Neural progenitor cell (in vitro differentiated cells): Measurements from ENCODE around the gene RAD51D. TPM values are rescaled to one million over a fixed set of nuclear protein-coding genes. Genes with fewer than 3 reads are reported as not detected.
A peak's percentile ranks its signal among the peaks of the same experiment; 100 is the strongest.

ENCODE experiments used
- DNase-seq: peaks from one replicate; pipeline ENCODE4 v3.0.0-alpha.2; 2016; ENCODE audit warnings: low spot score
- H2AFZ ChIP-seq: fragments of 200-600 bp; sonication (generic); replicated peaks from 2 replicates; pipeline ENCODE4 v1.6.1; 2016; ENCODE audit warnings: antibody characterized with exemption
- H3F3A ChIP-seq: fragments of 200-600 bp; sonication (generic); 2 replicates; pipeline ENCODE4 v1.6.1; 2016; ENCODE audit warnings: antibody characterized with exemption, low read depth
- H3K27ac ChIP-seq: fragments of 200-600 bp; sonication (generic); 2 replicates; pipeline ENCODE4 v1.5.1; 2016; ENCODE audit warnings: mild to moderate bottlenecking
- H3K27me3 ChIP-seq: fragments of 200-600 bp; sonication (generic); 2 replicates; pipeline ENCODE4 v1.6.1; 2016; ENCODE audit warnings: mild to moderate bottlenecking, moderate library complexity
- H3K36me3 ChIP-seq: fragments of 200-600 bp; sonication (generic); 2 replicates; pipeline ENCODE4 v1.5.1; 2016
- H3K4me1 ChIP-seq: fragments of 200-600 bp; sonication (generic); 2 replicates; pipeline ENCODE4 v1.6.1; 2016; ENCODE audit warnings: mixed run types
- H3K4me2 ChIP-seq: fragments of 200-600 bp; sonication (generic); 2 replicates; pipeline ENCODE4 v1.6.1; 2016
- H3K4me3 ChIP-seq: fragments of 200-600 bp; sonication (generic); 2 replicates; pipeline ENCODE4 v1.5.1; 2016
- H3K79me2 ChIP-seq: fragments of 200-600 bp; sonication (generic); 2 replicates; pipeline ENCODE4 v1.6.1; 2016; ENCODE audit warnings: low read depth
- H3K9ac ChIP-seq: fragments of 200-600 bp; sonication (generic); 2 replicates; pipeline ENCODE4 v1.6.1; 2016
- H3K9me3 ChIP-seq: fragments of 200-600 bp; sonication (generic); 2 replicates; pipeline ENCODE4 v1.5.1; 2016; ENCODE audit warnings: low read depth
- H4K20me1 ChIP-seq: fragments of 200-600 bp; sonication (generic); 2 replicates; pipeline ENCODE4 v1.6.1; 2016; ENCODE audit warnings: low read depth
- H3K27ac Mint-ChIP-seq: 3 replicates; pipeline ENCODE4 v1.8.0; 2021; ENCODE audit warnings: mixed read lengths
- H3K27me3 Mint-ChIP-seq: 2 replicates; pipeline ENCODE4 v1.8.0; 2022; ENCODE audit warnings: low read depth, mild to moderate bottlenecking, inconsistent platforms, moderate library complexity, mixed read lengths; ENCODE audit not compliant: insufficient read depth
- H3K36me3 Mint-ChIP-seq: 3 replicates; pipeline ENCODE4 v1.8.0; 2021; ENCODE audit warnings: mixed read lengths
- H3K4me1 Mint-ChIP-seq: 3 replicates; pipeline ENCODE4 v1.8.0; 2021; ENCODE audit warnings: mixed read lengths
- H3K4me3 Mint-ChIP-seq: 3 replicates; pipeline ENCODE4 v1.8.0; 2021; ENCODE audit warnings: mild to moderate bottlenecking, moderate library complexity, mixed read lengths
- H3K9me3 Mint-ChIP-seq: 3 replicates; pipeline ENCODE4 v1.8.0; 2020; ENCODE audit warnings: mixed read lengths
- CTCF ChIP-seq: fragments of 200-600 bp; sonication (generic); IDR thresholded peaks from 2 replicates; pipeline ENCODE4 v1.5.1; 2017; ENCODE audit warnings: antibody characterized with exemption, mild to moderate bottlenecking
- EZH2 ChIP-seq: fragments of 200-600 bp; sonication (generic); IDR thresholded peaks from 2 replicates; pipeline ENCODE4 v1.6.1; 2017; ENCODE audit warnings: antibody characterized with exemption, mild to moderate bottlenecking, moderate library complexity
- EZH2phosphoT487 ChIP-seq: fragments of 200-600 bp; sonication (generic); IDR thresholded peaks from 2 replicates; pipeline ENCODE4 v1.6.1; 2017; ENCODE audit warnings: antibody characterized with exemption
- total RNA-seq: library from RNA; depleted of rRNA; stranded (reverse); fragments of >200 nt; gene quantifications from 2 replicates; pipeline ENCODE4 v1.2.3, GENCODE V29; 2015; ENCODE audit warnings: low replicate concordance

Gene RAD51D
- total RNA-seq, 1 donor from 2014 or later = 9.0 TPM

DNA sequence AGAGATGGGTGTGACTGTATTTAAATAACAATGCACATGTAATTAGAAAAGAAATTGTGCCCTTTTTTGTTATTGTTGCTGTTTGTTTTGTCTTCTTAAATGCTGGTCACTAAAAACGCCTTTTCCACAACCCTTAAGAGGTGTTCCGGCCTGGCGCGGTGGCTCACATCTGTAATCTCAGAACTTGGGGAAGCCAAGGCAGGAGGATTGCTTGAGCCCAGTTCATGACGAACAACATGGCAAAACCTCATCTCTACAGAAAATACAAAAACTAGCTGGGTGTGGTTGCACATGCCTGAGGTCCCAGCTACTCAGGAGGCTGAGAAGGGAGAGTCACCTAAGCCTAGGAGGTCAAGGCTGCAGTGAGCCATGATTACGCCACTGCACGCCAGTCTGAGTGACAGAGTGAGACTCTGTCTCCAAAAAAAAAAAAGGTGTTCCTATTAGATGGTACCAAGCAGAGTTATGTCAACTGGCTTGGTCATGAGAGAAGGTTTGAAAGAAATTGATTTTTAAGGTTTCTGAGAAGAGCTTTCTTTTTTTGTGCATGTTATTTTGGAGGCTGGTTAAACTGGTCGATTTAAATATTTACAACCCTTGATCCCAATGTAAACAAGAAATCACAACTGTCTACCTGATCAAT lies 32.6 kb downstream of the RAD51D start:
- H3K36me3 Mint-ChIP-seq = no peaks in the 10 kb centered on the region
- H3K9ac ChIP-seq = no peak overlapping the region
- no peak for DNase-seq
- H3K27me3 Mint-ChIP-seq = peaks cover 5% of the 10 kb centered on the region
- H3K4me3 ChIP-seq = peak overlapping the region; percentile 100
- no peak overlapping the region for H3K4me2 ChIP-seq
- peak overlapping the region; percentile 60 for H3K4me3 Mint-ChIP-seq
- peaks cover 18% of the 10 kb centered on the region for H3K27me3 ChIP-seq
- peaks cover 15% of the 10 kb centered on the region for H3K4me1 Mint-ChIP-seq
- H3K27ac Mint-ChIP-seq = no peak overlapping the region
- peaks cover 14% of the 10 kb centered on the region for H3F3A ChIP-seq
- H4K20me1 ChIP-seq = peaks cover 7% of the 10 kb centered on the region
- no peaks in the 10 kb centered on the region for H3K9me3 ChIP-seq
- no peaks in the 10 kb centered on the region for H3K9me3 Mint-ChIP-seq
- no peaks in the 10 kb centered on the region for H3K36me3 ChIP-seq
- no peaks in the 10 kb centered on the region for H3K79me2 ChIP-seq
- TF ChIP-seq EZH2 (no peak), EZH2phosphoT487 (no peak)
- H2AFZ ChIP-seq = no peak overlapping the region
- no peak overlapping the region for H3K27ac ChIP-seq
- peaks cover 9% of the 10 kb centered on the region for H3K4me1 ChIP-seq

DNA sequence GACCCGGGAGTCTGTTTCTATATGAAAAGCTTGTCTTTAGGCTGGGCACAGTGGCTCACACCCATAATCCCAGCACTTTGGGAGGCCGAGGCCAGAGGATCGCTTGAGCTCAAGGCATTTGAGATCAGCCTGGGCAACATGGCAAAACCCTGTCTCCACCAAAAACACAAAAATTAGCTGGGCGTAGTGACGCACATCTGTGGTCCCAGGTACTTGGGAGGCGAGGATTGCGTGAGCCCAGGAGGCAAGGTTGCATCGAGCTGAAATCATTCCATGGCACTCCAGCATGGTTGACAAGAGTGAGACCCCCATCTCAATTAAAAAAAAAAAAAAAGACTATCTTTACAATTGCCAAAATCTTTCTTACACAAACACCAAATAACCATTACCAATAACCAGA lies 33.5 kb downstream of the RAD51D start:
- H3K36me3 Mint-ChIP-seq = no peaks in the 10 kb centered on the region
- H2AFZ ChIP-seq = no peak overlapping the region

GRCh38 chr17:35084987-35085386 lies 34.7 kb downstream of the RAD51D start:
- Histone ChIP-seq H2AFZ (no peak overlapping the region), H3K9me3 (no peaks in the 10 kb centered on the region), H3K9ac (no peak overlapping the region), H3F3A (peaks cover 13% of the 10 kb centered on the region), H3K36me3 (no peaks in the 10 kb centered on the region), H3K79me2 (peaks cover 7% of the 10 kb centered on the region), H3K4me1 (peaks cover 16% of the 10 kb centered on the region), H3K27me3 (peaks cover 18% of the 10 kb centered on the region), H3K4me2 (no peak overlapping the region), H3K27ac (no peak overlapping the region), H3K4me3 (no peak overlapping the region), H4K20me1 (peaks cover 7% of the 10 kb centered on the region)
- peaks cover 5% of the 10 kb centered on the region for H3K27me3 Mint-ChIP-seq
- no peak for TF ChIP-seq CTCF
- TF ChIP-seq EZH2phosphoT487 = no peak
- TF ChIP-seq EZH2 = no peak
- DNase-seq = no peak
- no peaks in the 10 kb centered on the region for H3K9me3 Mint-ChIP-seq
- H3K27ac Mint-ChIP-seq = no peak overlapping the region
- no peak overlapping the region for H3K4me3 Mint-ChIP-seq
- peaks cover 15% of the 10 kb centered on the region for H3K4me1 Mint-ChIP-seq
- H3K36me3 Mint-ChIP-seq = no peaks in the 10 kb centered on the region

More for the DNA sequence above, 33.5 kb downstream of the RAD51D start:
- H3K27ac ChIP-seq = no peak overlapping the region
- H4K20me1 ChIP-seq = peaks cover 7% of the 10 kb centered on the region
- no peak overlapping the region for H3K4me3 ChIP-seq
- Mint-ChIP-seq H3K4me3 (no peak overlapping the region), H3K27me3 (peaks cover 5% of the 10 kb centered on the region), H3K27ac (no peak overlapping the region), H3K4me1 (peaks cover 15% of the 10 kb centered on the region), H3K9me3 (no peaks in the 10 kb centered on the region)
- H3K27me3 ChIP-seq = peaks cover 18% of the 10 kb centered on the region
- H3F3A ChIP-seq = peaks cover 14% of the 10 kb centered on the region
- no peaks in the 10 kb centered on the region for H3K36me3 ChIP-seq
- no peak overlapping the region for H3K9ac ChIP-seq
- no peak overlapping the region for H3K4me2 ChIP-seq
- peaks cover 4% of the 10 kb centered on the region for H3K79me2 ChIP-seq
- no peak for DNase-seq
- no peaks in the 10 kb centered on the region for H3K9me3 ChIP-seq
- H3K4me1 ChIP-seq = peaks cover 16% of the 10 kb centered on the region
- no peak for TF ChIP-seq EZH2phosphoT487
- no peak for TF ChIP-seq EZH2
- TF ChIP-seq CTCF = no peak

- no peak overlapping the region for H2AFZ ChIP-seq
- peaks cover 7% of the 10 kb centered on the region for H3K79me2 ChIP-seq
- Mint-ChIP-seq H3K27me3 (peaks cover 3% of the 10 kb centered on the region), H3K27ac (no peak overlapping the region), H3K4me3 (no peak overlapping the region), H3K9me3 (no peaks in the 10 kb centered on the region), H3K4me1 (peaks cover 13% of the 10 kb centered on the region), H3K36me3 (no peaks in the 10 kb centered on the region)
- H3F3A ChIP-seq = peaks cover under 1% of the 10 kb centered on the region
- peaks cover 16% of the 10 kb centered on the region for H3K4me1 ChIP-seq
- no peak overlapping the region for H3K9ac ChIP-seq
- peaks cover 12% of the 10 kb centered on the region for H3K27me3 ChIP-seq
- H3K36me3 ChIP-seq = no peaks in the 10 kb centered on the region
- no peak overlapping the region for H3K4me2 ChIP-seq
- H3K4me3 ChIP-seq = no peak overlapping the region
- H4K20me1 ChIP-seq = peaks cover 4% of the 10 kb centered on the region
- no peak for DNase-seq
- no peak for TF ChIP-seq CTCF
- no peak overlapping the region for H3K27ac ChIP-seq
- no peaks in the 10 kb centered on the region for H3K9me3 ChIP-seq
Observed at GRCh38 chr17:35083071-35083470, 36.6 kb downstream of the RAD51D start.
